Stomach smooth muscle (tissue), 2 donors: ENCODE results near the gene NSUN7.

Source experiments
- H3K27ac ChIP-seq: one replicate; pipeline ENCODE4 v1.7.0; 2013; ENCODE audit warnings: mild to moderate bottlenecking, low read length, inconsistent platforms
- H3K27me3 ChIP-seq, 2 donors: one replicate each; pipeline ENCODE4 v1.7.0; 2013; ENCODE audit warnings: low read length in 2 of 2; ENCODE audit not compliant: insufficient read depth in 2 of 2, control insufficient read depth in 1 of 2
- H3K36me3 ChIP-seq, 2 donors: one replicate each; pipeline ENCODE4 v1.7.0; 2013; ENCODE audit warnings: low read length in 2 of 2; ENCODE audit not compliant: control insufficient read depth in 2 of 2, insufficient read depth in 2 of 2
- H3K4me1 ChIP-seq: one replicate; pipeline ENCODE4 v1.7.0; 2013; ENCODE audit warnings: low read length; ENCODE audit not compliant: control insufficient read depth, insufficient read depth
- H3K4me3 ChIP-seq, 2 donors: one replicate each; pipeline ENCODE4 v1.7.0; 2013; ENCODE audit warnings: low read length in 2 of 2
- H3K9ac ChIP-seq, 2 donors: one replicate each; pipeline ENCODE4 v1.7.0; 2013; ENCODE audit warnings: low read length in 2 of 2, mild to moderate bottlenecking in 1 of 2
- H3K9me3 ChIP-seq, 2 donors: one replicate each; pipeline ENCODE4 v1.7.0; 2013; ENCODE audit warnings: low read length in 2 of 2; ENCODE audit not compliant: control insufficient read depth in 2 of 2
- donor health status: healthy.
- donor health status: Pancreatic carcinoma.

Gene NSUN7

DNA sequence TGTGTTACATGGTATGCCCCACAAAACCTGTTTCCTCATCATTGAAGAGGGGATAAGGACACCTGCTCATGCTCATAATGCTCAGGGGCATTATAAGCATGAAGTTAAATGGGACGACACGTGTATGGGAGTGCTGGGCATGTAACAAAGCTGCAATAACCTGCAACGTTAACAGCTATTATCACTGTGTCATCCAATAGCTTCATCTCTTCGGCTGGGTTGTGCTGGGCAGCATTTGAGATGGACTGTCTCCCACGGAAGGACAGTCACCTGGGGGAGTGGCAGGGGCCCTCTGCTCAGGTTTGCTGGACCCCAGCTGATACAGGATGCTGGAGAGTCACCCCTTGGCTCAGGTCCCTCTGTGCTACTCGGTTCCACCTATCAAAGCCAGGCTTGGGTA, 94.5 kb downstream of the NSUN7 start:
- H3K27ac ChIP-seq, result no peak overlapping the region
- H3K4me1 ChIP-seq, result peaks cover 20% of the 10 kb centered on the region

DNA sequence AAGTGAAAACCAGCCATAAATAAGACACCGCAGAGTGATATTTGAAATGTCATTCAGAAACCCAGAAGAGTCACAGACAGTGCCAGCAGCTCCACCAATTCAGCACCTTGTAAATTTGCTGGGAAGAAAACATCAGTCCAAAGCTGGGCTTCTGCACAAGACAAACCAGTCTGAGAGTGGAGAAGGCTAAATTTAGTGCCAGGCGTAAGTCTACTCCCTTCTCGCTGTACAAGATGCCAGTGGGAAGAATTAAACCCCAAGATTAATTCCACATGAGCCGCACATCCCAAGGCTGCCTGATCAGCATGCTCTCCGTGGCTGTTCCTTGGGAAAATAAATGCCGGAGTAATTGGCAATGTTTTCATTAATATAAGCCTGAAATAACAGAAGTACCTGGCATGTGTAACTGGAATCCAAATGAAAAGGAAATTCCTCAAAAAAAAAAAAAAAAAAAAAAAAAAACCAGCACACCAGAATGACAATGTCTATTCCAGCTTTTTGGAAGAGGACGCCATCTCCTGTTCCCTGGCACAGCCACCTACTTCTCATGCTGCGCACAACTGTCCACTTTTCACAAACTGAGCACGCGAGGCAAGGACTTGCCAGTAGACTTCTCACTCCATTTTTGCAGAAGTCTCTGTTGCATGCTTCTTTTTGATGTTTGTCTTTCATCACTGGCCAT, 95.5 kb downstream of the NSUN7 start:
- no peak overlapping the region for H3K27ac ChIP-seq
- H3K4me1 ChIP-seq, result peaks cover 20% of the 10 kb centered on the region
- H3K4me3 ChIP-seq, result no peak overlapping the region
- no peak overlapping the region for H3K9ac ChIP-seq
- H3K27me3 ChIP-seq, result no peaks in the 10 kb centered on the region
- no peaks in the 10 kb centered on the region for H3K9me3 ChIP-seq
- H3K36me3 ChIP-seq, result no peaks in the 10 kb centered on the region

More for the DNA sequence above, 94.5 kb downstream of the NSUN7 start:
- Histone ChIP-seq H3K36me3 (no peaks in the 10 kb centered on the region), H3K27me3 (no peaks in the 10 kb centered on the region), H3K4me3 (no peak overlapping the region), H3K9ac (no peak overlapping the region), H3K9me3 (no peaks in the 10 kb centered on the region)

DNA sequence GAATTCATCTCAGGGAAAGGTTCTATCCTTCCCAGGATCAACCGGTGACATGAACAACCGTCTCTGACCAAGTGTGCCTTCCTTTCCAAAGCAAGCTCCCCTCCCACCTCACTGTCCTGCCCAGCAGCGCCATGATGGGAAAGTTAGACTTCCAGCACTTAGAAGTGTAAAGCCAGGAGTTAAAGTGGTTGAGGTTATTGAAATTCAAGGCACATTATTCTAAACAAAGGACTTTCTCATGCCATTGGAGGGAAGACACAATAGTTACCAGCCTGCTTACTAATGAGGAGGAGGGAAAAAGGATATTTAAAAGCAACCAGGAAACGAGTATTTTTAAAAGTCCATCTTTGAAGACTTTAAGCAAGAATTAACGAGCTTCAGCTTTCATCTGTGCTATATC, 96.8 kb downstream of the NSUN7 start:
- Histone ChIP-seq H3K36me3 (no peaks in the 10 kb centered on the region), H3K4me3 (no peak overlapping the region), H3K27me3 (no peaks in the 10 kb centered on the region), H3K27ac (no peak overlapping the region), H3K4me1 (peaks cover 20% of the 10 kb centered on the region), H3K9ac (no peak overlapping the region), H3K9me3 (no peaks in the 10 kb centered on the region)

DNA sequence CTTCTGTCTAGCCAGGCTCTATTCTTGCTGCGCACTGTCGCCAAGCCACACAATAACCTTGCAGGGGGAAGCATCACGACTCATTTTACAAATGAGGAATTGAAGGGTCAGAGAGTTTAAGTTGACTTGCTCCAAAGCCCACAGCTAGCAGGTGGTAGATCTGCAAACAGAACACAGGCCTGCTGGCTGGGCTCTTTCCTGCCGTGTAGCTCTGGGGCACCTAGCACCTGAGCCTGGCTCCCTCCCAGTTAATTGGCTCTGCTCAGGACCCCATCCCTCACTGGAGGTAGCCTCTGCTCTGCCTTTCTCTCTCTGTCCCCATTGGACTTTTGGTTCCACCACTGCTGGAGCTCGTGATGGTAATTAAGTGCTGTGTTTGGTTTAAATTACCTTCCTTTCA, 98.5 kb downstream of the NSUN7 start:
- Histone ChIP-seq H3K36me3 (peaks cover 0 to 2% of the 10 kb centered on the region in 2 donors), H3K27ac (no peak overlapping the region), H3K4me1 (peaks cover 10% of the 10 kb centered on the region), H3K4me3 (no peak overlapping the region), H3K27me3 (no peaks in the 10 kb centered on the region), H3K9ac (no peak overlapping the region), H3K9me3 (no peaks in the 10 kb centered on the region)

DNA sequence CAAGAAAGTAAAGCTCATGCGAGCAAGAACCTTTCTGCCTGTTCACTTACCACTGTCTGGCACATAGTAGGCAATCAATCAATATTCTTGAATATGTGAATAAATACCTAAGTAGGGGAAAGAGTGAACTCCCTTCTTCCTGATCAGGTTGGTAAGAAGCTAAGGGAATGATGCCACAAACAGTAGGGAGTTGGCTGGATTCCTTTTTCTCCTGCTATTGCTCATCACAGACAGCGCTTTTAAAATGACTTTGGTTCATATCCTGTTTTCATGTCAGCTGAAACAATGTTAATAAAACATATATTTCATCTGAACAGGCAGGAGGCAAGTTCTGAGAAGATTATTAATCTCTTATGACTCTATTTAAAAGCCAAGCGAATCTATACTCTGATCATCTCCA, 99.2 kb downstream of the NSUN7 start:
- Histone ChIP-seq H3K4me1 (peaks cover 10% of the 10 kb centered on the region), H3K4me3 (no peak overlapping the region), H3K27ac (no peak overlapping the region), H3K9ac (no peak overlapping the region), H3K36me3 (peaks cover 0 to 2% of the 10 kb centered on the region in 2 donors), H3K27me3 (no peaks in the 10 kb centered on the region), H3K9me3 (no peaks in the 10 kb centered on the region)

DNA sequence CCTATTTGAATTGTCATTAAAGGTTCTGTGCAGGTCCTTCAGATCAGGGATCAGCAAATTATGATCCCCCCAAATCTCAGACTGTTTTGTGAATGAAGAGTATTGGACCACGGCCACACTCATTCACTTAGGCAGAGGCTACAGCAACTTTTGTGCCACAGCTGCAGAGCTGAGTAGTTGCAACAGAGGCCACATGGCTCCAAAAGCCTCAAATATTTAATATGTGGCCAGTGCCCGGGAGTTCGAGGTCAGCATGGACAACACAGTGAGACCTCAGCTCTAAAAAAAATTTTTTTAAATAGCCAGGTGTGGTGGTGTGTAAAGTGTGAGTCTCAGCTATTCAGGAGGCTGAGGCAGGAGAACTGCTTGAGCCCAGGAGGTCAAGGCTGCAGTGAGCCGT, 100.7 kb downstream of the NSUN7 start:
- Histone ChIP-seq H3K9ac (no peak overlapping the region), H3K9me3 (no peaks in the 10 kb centered on the region), H3K36me3 (peaks cover 0 to 2% of the 10 kb centered on the region in 2 donors), H3K27ac (no peak overlapping the region), H3K4me3 (no peak overlapping the region), H3K27me3 (no peaks in the 10 kb centered on the region), H3K4me1 (peaks cover 2% of the 10 kb centered on the region)

DNA sequence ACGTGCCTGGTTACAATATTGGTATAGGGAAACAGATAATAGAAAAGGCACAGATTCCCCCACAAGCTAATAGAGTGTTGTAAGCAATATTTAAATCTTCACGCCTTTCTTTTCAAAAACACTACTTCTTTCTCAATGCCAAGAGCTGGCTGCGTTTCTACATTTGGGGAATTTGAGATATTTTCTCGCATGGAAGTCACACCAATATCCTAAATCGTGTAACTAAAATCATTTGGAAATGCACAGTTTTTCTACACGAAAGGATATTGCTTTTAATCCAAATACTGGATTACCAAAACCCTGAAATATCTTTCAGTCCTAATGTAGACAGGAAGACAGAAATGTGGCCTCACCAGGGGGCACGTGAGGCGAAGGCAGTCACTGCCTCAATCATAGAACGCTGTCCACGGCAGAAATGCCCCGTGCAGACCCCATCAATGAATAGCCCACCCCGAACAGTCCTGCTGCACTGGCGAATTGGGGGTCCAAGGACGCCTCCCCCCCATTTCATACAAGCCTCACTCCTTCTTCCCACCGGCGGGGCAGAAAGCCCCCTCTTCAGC, 106.6 kb downstream of the NSUN7 start:
- Histone ChIP-seq H3K27ac (no peak overlapping the region), H3K4me3 (peak overlapping the region in 1 of 2 donors; percentile 68), H3K9me3 (no peaks in the 10 kb centered on the region), H3K27me3 (no peaks in the 10 kb centered on the region), H3K9ac (no peak overlapping the region), H3K36me3 (peaks cover 0 to 2% of the 10 kb centered on the region in 2 donors), H3K4me1 (peaks cover 6% of the 10 kb centered on the region)

DNA sequence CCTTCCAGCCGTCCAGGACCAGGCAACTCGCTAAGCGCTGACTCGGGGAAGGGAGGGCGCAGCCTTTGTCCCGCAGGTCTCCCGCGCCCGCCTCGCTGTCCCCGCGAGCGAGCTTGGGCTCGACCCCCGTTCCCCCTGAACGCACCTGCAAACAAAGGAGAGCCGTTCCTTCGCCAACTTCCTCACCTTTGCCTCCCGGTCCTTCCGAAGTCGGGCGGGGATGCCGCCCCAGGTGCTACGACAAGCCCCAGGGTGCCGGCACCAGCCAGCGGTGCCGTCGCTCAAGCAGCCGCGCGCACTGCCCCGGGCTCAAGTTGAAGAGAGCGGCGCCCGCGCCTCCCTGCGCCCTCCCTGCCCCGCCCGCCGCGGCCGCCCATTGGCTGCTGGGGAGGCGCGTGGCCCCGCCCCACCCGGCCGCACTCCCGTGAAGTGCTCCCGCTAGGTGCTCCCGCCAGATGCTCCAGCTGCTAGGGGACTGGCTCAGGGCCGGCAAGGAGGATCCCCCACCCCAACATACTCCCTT, 107.1 kb downstream of the NSUN7 start:
- Histone ChIP-seq H3K4me3 (peak overlapping the region in 1 of 2 donors; percentile 68), H3K9ac (no peak overlapping the region), H3K27ac (no peak overlapping the region), H3K36me3 (peaks cover 0 to 2% of the 10 kb centered on the region in 2 donors), H3K4me1 (peaks cover 6% of the 10 kb centered on the region), H3K9me3 (no peaks in the 10 kb centered on the region), H3K27me3 (no peaks in the 10 kb centered on the region)

DNA sequence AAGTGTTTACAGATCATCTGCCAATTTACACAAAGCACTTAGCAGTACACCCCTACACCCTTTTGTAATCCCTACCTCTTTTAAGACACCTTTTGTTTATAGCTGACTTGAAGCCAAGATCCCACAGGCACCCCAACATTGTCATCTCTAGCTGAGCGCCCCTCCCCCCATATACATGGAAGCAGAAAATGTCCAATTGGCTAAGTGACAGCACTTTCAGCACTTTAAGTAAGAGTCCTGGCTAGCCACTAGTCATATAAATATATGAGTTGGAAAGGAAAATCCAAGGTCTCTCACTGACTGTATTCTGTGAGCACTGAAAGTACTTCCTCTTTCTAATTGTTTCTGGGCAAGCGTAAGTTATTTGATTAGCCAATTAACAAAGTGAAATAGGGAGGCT, 108.2 kb downstream of the NSUN7 start:
- H3K4me1 ChIP-seq, result peaks cover 6% of the 10 kb centered on the region
- no peak overlapping the region for H3K27ac ChIP-seq

DNA sequence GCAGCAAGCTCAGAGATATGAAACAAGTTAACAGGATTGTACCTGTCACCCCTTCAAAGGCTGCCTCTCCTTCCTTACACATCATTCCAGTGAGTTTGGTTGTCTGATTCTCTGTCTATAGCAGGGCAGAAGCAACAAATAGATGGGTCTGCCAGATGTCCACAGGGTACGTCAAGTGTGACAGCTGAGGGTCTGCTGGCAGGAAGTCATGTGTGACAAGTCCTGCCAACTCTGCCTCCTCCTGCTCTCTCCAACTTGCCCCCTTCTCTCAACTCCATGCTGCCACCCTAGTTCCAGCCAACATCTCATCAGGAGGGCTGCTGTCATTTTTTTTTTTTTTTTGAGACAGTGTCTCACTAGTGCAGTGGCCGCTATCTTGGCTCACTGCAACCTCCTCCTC, 109.2 kb downstream of the NSUN7 start:
- no peaks in the 10 kb centered on the region for H3K9me3 ChIP-seq
- H3K36me3 ChIP-seq, result no peaks in the 10 kb centered on the region
- H3K27ac ChIP-seq, result no peak overlapping the region
- peaks cover 6% of the 10 kb centered on the region for H3K4me1 ChIP-seq
- no peak overlapping the region for H3K9ac ChIP-seq
- no peak overlapping the region for H3K4me3 ChIP-seq
- H3K27me3 ChIP-seq, result no peaks in the 10 kb centered on the region

More for the DNA sequence above, 108.2 kb downstream of the NSUN7 start:
- Histone ChIP-seq H3K9ac (no peak overlapping the region), H3K27me3 (no peaks in the 10 kb centered on the region), H3K4me3 (no peak overlapping the region), H3K9me3 (no peaks in the 10 kb centered on the region), H3K36me3 (peaks cover 0 to 2% of the 10 kb centered on the region in 2 donors)
